ENCODE measurements around the gene KAZN.

The KAZN gene

DNA sequence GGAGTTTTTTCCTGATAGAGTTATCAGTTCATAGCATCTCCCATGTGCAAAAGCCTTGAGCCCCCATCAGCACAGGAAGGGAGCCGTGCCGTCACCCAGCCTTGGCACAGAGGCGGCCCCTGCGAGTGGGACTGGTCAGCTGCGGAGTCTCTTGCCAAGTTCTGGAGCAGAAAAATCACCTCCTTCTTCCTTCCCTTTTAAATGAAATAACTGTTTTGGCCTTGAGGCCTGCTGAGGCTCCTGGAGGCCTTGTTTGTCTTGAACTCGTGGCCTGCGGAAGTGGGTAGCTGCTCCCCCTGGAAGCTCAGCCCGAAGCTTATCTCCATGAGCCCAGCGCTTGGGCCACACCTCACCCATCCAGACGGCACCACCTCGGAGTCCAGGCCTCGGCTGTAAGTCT, 409.4 kb downstream of the KAZN start:
- Mint-ChIP-seq H3K4me1 (peaks cover 23% of the 10 kb centered on the region), H3K9me3 (peaks cover 19% of the 10 kb centered on the region), H3K27me3 (ENCODE audit: low read depth, poor library complexity) (peaks cover 8% of the 10 kb centered on the region), H3K4me3 (no peak overlapping the region), H3K36me3 (ENCODE audit: low read depth) (peaks cover 23% of the 10 kb centered on the region), H3K27ac (peak overlapping the region; percentile 78)
- DNase-seq, result no peak
- TF ChIP-seq, protein P1, sequence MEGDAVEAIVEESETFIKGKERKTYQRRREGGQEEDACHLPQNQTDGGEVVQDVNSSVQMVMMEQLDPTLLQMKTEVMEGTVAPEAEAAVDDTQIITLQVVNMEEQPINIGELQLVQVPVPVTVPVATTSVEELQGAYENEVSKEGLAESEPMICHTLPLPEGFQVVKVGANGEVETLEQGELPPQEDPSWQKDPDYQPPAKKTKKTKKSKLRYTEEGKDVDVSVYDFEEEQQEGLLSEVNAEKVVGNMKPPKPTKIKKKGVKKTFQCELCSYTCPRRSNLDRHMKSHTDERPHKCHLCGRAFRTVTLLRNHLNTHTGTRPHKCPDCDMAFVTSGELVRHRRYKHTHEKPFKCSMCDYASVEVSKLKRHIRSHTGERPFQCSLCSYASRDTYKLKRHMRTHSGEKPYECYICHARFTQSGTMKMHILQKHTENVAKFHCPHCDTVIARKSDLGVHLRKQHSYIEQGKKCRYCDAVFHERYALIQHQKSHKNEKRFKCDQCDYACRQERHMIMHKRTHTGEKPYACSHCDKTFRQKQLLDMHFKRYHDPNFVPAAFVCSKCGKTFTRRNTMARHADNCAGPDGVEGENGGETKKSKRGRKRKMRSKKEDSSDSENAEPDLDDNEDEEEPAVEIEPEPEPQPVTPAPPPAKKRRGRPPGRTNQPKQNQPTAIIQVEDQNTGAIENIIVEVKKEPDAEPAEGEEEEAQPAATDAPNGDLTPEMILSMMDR (IDR thresholded peaks at IDR 0.05), result no peak

DNA sequence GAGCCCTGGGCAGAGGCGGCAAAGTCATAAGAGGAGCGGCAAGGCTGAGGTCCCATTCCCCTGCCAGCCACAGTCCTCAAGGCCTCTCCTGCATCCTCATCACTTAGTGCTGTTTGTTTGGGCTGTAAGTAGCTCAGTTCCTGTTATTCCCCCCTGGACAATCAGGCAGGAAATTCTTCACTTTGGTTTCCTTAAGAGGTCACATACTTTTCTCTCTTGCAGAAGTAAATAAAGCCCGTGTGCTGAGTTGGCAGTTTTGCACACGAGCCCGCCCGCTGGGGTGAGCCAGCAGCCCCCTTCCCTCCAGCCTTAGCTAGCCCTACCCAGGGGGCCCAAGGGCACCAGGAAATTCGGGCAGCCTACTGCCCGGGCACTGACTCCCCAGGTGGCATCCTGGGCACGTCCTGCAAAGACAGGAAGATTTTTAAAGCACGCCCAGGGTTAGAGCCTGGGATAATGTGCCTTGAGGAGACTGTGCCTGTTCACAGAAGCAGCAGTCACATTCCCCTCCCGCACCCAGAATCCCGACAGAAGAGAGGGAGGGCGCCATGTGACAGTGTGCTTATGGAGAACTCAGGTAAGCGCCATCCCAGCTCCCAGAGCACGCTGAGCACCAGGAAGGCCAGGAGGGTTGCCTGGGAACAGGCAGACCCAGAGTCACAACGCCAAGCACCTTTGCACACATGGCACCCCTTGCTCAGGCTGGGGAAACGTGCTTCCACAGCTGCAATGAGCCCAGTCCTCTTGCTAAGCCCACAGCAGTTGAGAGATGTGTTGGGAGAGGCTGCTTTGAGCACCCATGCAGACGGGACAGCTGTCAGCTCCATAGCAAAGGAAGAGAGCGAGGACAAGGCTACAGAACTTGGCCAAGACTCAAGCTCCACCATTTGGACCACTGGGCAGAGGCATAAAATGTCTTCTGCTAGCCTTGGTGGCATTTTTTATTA, 410.6 kb downstream of the KAZN start:
- no peak for DNase-seq
- Mint-ChIP-seq H3K27me3 (ENCODE audit: low read depth, poor library complexity) (peaks cover 6% of the 10 kb centered on the region), H3K4me1 (peaks cover 23% of the 10 kb centered on the region), H3K27ac (no peak overlapping the region), H3K36me3 (ENCODE audit: low read depth) (peaks cover 23% of the 10 kb centered on the region), H3K9me3 (peaks cover 19% of the 10 kb centered on the region), H3K4me3 (no peak overlapping the region)
- TF ChIP-seq, protein P1 (IDR thresholded peaks at IDR 0.05), result no peak

DNA sequence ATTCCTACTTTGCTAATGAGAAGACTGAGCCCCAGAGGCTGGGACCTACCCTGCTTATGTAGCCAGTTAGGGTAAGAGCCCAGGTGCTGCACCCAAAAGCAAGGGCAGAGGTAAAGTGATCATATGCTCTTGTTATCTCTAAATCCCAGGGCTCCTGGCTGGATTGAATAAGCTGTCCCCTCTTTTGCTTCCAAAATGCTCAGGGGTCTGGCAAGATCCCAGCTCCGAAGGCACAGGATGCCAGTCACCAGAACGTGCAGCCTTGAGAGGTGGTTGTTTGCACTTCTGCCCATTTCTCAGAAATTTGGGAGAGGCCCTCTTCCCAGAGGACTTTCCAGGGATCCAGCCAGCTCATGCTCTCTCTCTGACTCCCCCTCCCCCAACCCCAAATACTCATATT, 412.7 kb downstream of the KAZN start:
- Mint-ChIP-seq H3K27ac (no peak overlapping the region), H3K9me3 (peaks cover 19% of the 10 kb centered on the region), H3K36me3 (ENCODE audit: low read depth) (peaks cover 23% of the 10 kb centered on the region), H3K27me3 (ENCODE audit: low read depth, poor library complexity) (peaks cover 6% of the 10 kb centered on the region), H3K4me1 (peaks cover 23% of the 10 kb centered on the region), H3K4me3 (no peak overlapping the region)
- TF ChIP-seq, protein P1 (IDR thresholded peaks at IDR 0.05), result no peak
- no peak for DNase-seq

DNA sequence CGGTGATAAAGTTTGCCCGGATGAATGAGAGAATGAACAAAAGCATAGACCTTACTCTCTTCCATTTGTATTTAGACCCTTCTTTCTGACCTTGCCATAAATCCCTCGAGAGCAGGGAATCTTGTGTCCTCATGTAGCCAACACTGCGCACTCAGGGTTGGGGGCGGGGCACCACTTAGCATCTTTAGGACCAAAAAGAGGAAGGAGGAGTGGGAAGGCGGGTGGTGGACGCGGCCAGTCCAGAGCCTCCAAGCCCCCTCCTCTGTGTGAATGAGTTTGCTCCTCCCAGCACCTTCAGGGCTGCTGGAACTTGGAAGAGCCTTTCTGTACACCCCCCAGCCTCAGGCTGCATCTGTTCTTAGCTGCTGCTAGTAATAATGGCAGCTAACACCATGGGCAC, 413.2 kb downstream of the KAZN start:
- Mint-ChIP-seq H3K4me3 (no peak overlapping the region), H3K27ac (no peak overlapping the region), H3K9me3 (peaks cover 19% of the 10 kb centered on the region), H3K36me3 (ENCODE audit: low read depth) (peaks cover 23% of the 10 kb centered on the region), H3K4me1 (peaks cover 23% of the 10 kb centered on the region), H3K27me3 (ENCODE audit: low read depth, poor library complexity) (peaks cover 6% of the 10 kb centered on the region)
- TF ChIP-seq, protein P1 (IDR thresholded peaks at IDR 0.05), result no peak
- no peak for DNase-seq

DNA sequence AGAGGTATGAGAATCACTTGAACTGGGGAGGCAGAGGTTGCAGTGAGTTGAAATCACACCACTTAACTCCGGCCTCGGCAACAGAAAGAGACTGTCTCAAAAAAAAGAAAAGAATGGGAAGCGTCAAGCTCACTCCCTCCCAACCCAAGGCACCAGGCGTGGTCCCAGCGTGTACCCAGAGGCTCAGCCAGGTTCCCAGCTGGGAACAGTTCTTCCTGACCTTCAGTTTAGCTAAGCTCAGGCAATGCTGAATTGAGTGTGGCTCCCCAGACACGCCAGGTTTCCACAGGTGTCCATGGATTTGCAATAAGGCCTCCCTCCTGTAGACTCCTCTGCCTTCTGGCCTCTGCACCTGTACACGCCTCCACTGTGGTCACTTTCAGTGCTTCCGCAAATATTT, 414.3 kb downstream of the KAZN start:
- H3K4me1 Mint-ChIP-seq, result peaks cover 20% of the 10 kb centered on the region
- H3K9me3 Mint-ChIP-seq, result peaks cover 19% of the 10 kb centered on the region
- DNase-seq, result no peak
- H3K4me3 Mint-ChIP-seq, result no peak overlapping the region
- TF ChIP-seq, protein P1 (IDR thresholded peaks at IDR 0.05), result no peak
- H3K27ac Mint-ChIP-seq, result no peak overlapping the region
- H3K36me3 Mint-ChIP-seq (ENCODE audit: low read depth), result peaks cover 23% of the 10 kb centered on the region
- H3K27me3 Mint-ChIP-seq (ENCODE audit: low read depth, poor library complexity), result peaks cover 6% of the 10 kb centered on the region

DNA sequence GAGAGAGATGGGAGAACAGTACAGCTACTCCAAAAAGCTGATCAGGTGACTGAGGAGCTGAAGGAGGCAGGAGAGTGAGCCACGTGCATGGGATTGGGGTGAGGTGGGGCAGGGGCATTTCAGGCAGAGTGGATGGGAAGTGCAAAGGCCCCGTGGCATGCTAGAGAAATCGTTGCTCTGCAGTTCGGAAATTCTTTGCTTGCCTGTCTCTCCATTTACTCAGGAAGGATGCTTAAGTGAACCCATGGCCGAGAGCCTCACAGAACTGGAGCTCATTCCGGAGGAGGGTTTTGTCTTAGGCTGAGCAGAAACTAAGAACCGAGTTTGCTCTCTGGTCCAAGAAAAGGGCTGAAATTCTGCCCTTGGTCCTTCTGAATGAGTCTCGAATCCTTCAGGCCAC, 415.3 kb downstream of the KAZN start:
- Mint-ChIP-seq H3K9me3 (peaks cover 18% of the 10 kb centered on the region), H3K27ac (no peak overlapping the region), H3K4me3 (no peak overlapping the region), H3K4me1 (peaks cover 11% of the 10 kb centered on the region), H3K36me3 (ENCODE audit: low read depth) (peaks cover 20% of the 10 kb centered on the region), H3K27me3 (ENCODE audit: low read depth, poor library complexity) (peaks cover 6% of the 10 kb centered on the region)
- no peak for DNase-seq
- TF ChIP-seq, protein P1 (IDR thresholded peaks at IDR 0.05), result no peak

Measured in nephron progenitor cell (in vitro differentiated cells).